ENCODE results near the gene TENM4. TPM values are rescaled to one million over a fixed set of nuclear protein-coding genes. Genes with fewer than 3 reads are reported as not detected.

Gene TENM4
- total and polyA plus RNA-seq, 11 donors, result 0.08 to 6.4 (median 1.0) TPM

DNA sequence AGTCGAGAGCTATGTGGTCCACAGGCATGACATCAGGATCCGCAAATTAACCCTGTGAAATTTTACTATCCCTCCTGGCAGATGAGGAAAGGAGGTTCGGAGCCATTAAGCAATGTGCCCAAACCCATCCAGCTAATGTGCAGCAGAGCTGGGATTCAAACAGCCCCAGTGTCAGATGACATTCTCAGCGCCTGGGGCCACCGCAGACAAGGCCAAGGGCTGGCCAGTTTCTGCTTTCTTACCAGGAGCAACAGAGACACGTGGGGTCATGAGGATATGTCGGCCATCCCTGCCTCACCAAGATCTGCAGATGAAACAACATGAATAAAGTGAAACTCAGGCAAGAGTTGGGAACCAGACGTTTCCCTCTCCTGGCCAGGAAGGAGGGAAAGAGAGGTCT, 110.2 kb downstream of the TENM4 start:
- intact Hi-C loops (cut with DNase I), result no loop called here
- H3K4me1 ChIP-seq, result peaks cover 0 to 5% (median 0%) of the 10 kb centered on the region in 12 donors
- no peaks in the 10 kb centered on the region for H3K36me3 ChIP-seq
- H3K9me3 ChIP-seq, result no peaks in the 10 kb centered on the region
- ATAC-seq (no peak), DNase-seq (no peak)
- TF ChIP-seq, protein P1, sequence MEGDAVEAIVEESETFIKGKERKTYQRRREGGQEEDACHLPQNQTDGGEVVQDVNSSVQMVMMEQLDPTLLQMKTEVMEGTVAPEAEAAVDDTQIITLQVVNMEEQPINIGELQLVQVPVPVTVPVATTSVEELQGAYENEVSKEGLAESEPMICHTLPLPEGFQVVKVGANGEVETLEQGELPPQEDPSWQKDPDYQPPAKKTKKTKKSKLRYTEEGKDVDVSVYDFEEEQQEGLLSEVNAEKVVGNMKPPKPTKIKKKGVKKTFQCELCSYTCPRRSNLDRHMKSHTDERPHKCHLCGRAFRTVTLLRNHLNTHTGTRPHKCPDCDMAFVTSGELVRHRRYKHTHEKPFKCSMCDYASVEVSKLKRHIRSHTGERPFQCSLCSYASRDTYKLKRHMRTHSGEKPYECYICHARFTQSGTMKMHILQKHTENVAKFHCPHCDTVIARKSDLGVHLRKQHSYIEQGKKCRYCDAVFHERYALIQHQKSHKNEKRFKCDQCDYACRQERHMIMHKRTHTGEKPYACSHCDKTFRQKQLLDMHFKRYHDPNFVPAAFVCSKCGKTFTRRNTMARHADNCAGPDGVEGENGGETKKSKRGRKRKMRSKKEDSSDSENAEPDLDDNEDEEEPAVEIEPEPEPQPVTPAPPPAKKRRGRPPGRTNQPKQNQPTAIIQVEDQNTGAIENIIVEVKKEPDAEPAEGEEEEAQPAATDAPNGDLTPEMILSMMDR (IDR thresholded peaks at IDR 0.05), result no peak
- no peak for TF ChIP-seq POLR2A (IDR thresholded peaks at IDR 0.05)
- H3K4me3 ChIP-seq, result no peak overlapping the region
- H3K27ac ChIP-seq, result no peak overlapping the region
- 69 to 73% (median 72%) methylated on average over 8 of the region's 8 CpGs for WGBS, 4 donors
- no peaks in the 10 kb centered on the region for H3K27me3 ChIP-seq

DNA sequence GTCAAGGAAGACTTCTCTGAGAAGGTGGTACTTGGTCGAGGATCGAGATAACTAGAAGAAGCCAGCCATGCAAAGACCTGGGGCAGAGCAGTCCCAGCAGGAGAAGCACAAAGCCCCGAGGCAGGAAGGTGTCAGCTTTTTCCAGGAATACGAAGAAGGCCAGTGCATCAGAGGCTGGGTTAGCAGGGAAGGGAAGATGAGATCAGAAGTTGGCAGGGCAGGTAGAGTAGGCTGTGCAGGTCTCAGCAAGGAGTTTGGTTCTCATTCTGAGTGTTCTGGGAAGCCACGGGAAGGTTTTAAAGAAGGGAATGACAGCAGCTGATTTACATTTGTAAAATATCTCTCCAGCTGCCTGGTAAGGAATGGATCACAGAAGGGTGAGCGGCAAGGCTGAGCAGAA, 111.3 kb downstream of the TENM4 start:
- Histone ChIP-seq H3K36me3 (no peaks in the 10 kb centered on the region), H3K9me3 (no peaks in the 10 kb centered on the region), H3K4me3 (no peak overlapping the region), H3K27ac (no peak overlapping the region), H3K4me1 (peaks cover 0 to 5% (median 0%) of the 10 kb centered on the region in 12 donors), H3K27me3 (no peaks in the 10 kb centered on the region)
- intact Hi-C loops (cut with DNase I), result no loop called here
- no peak for TF ChIP-seq POLR2A (IDR thresholded peaks at IDR 0.05)
- DNase-seq (no peak), ATAC-seq (no peak)
- 71 to 82% (median 77%) methylated on average over 6 of the region's 6 CpGs for WGBS, 4 donors

DNA sequence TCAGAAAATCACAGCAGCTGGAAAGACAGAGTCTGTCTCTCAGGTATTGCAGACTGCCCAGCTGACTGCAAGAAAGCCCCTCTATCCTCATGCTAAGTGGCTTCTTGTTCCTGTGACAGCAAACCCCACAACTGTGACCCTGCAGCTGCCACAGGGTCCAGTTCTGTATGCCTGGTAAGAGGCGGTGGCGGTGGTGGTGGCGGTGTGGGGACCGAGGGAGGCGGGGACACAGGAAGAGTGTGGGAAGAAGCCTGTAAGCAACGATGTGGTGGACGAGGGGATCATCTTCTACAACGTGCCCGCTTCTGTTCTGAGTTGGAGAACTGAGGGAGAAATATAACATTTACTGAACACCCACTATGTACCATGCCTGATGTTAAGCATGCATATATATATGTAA, 112.4 kb downstream of the TENM4 start:
- ATAC-seq, result no peak

DNA sequence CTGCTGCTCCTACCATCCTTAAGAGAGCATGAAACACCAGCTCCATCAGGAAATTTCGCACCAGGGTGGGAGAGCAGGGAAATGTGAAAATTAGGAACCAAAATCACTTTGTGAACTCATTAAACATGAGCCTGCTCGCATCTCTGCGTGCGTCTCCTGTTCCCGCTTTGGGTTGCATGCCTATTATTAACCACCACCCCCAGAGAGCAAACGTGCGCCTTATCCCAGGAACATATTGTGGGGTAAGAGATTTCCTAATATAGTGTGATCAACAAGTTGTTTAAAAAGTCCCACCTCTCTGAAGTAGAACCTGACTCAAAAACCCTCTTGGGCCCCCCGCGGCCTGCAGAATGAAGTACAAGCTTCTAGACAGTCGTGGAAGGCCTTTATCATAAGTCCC, 115.0 kb downstream of the TENM4 start:
- WGBS, 4 donors, result 87 to 92% (median 89%) methylated on average over 10 of the region's 10 CpGs
- Histone ChIP-seq H3K4me3 (no peak overlapping the region), H3K4me1 (no peaks in the 10 kb centered on the region), H3K36me3 (no peaks in the 10 kb centered on the region), H3K9me3 (no peaks in the 10 kb centered on the region), H3K27me3 (no peaks in the 10 kb centered on the region), H3K27ac (no peak overlapping the region)
- TF ChIP-seq, protein P1 (IDR thresholded peaks at IDR 0.05), result no peak
- TF ChIP-seq POLR2A (IDR thresholded peaks at IDR 0.05), result no peak
- DNase-seq (no peak), ATAC-seq (no peak)
- intact Hi-C loops (cut with DNase I), result no loop called here

More for the DNA sequence above, 112.4 kb downstream of the TENM4 start:
- no peak overlapping the region for H3K27ac ChIP-seq
- no peak for TF ChIP-seq POLR2A (IDR thresholded peaks at IDR 0.05)
- TF ChIP-seq, protein P1 (IDR thresholded peaks at IDR 0.05), result no peak
- DNase-seq, result no peak
- no peaks in the 10 kb centered on the region for H3K27me3 ChIP-seq
- H3K4me1 ChIP-seq, result peaks cover 0 to 5% (median 0%) of the 10 kb centered on the region in 12 donors
- no peak overlapping the region for H3K4me3 ChIP-seq
- no peaks in the 10 kb centered on the region for H3K9me3 ChIP-seq
- H3K36me3 ChIP-seq, result no peaks in the 10 kb centered on the region
- intact Hi-C loops (cut with DNase I), result no loop called here
- WGBS, 4 donors, result 84 to 89% (median 86%) methylated on average over 9 of the region's 9 CpGs

DNA sequence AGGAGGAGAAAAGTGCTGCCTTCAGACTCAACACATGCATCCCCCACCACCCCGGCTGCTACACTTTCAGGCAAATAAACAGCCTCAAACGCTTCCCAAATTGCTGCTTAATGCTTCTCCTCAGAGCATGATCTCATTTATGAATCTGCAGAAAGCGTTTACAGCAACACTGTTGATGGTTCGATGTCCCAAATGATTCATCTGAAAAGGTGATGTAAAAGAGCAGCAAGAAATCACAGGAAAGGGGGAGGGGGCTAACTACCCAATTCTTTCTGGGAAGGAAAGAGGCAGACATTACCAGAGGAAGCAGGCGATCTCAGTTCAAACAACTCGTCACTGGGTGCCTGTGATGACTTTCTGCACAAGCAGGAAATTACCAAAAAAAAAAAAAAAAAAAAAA, 119.6 kb downstream of the TENM4 start:
- TF ChIP-seq POLR2A (IDR thresholded peaks at IDR 0.05), result no peak
- TF ChIP-seq, protein P1 (IDR thresholded peaks at IDR 0.05), result no peak
- 49 to 57% (median 51%) methylated on average over 6 of the region's 6 CpGs for whole genome bisulfite sequencing, 4 donors
- Histone ChIP-seq H3K9me3 (no peaks in the 10 kb centered on the region), H3K27ac (no peak overlapping the region), H3K4me3 (no peak overlapping the region), H3K36me3 (no peaks in the 10 kb centered on the region), H3K4me1 (no peaks in the 10 kb centered on the region), H3K27me3 (peaks cover 0 to 11% (median 0%) of the 10 kb centered on the region in 9 donors)
- intact Hi-C loops (cut with DNase I), result no loop called here
- DNase-seq, result no peak
- no peak for ATAC-seq

All from heart left ventricle (tissue), 16 donors.